Measurements from ENCODE around the gene MIS12.

DNA sequence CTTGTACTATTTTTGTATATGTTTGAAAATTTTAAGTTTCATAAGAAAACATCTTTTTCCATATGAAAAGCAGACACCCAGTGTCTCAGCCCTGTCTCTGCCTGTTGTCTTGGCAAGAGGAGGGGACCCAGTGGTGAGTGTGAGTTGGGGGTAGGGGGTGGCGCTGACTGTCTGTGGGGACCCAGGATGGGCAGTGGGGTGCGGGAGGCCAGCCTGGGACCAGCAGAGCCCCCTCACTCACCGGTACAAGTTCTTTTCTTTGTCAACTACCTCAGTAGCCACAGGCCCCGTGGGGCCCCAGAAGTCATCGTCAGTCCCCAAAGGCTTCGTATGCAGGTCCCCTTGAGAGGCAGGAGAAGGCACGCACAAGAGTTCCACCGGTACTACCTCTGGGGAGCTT is 46.2 kb downstream of the MIS12 start:
- TF ChIP-seq CTCF (IDR thresholded peaks at IDR 0.05) (no peak), POLR2A (IDR thresholded peaks at IDR 0.05) (no peak)
